NCI-H1930 (cell line): ENCODE measurements around the gene ARAP3.

Experiments
- DNase-seq, 2 experiments: peaks; one replicate each; lab custom pipeline; 2025; lab: John Stamatoyannopoulos, UW

Gene ARAP3

GRCh38 chr5:141672071-141672840 is 9.8 kb downstream of the ARAP3 start:
- no peak for DNase-seq

- DNase-seq, result no peak
Observed at GRCh38 chr5:141669520-141669919, 12.5 kb downstream of the ARAP3 start.

DNA sequence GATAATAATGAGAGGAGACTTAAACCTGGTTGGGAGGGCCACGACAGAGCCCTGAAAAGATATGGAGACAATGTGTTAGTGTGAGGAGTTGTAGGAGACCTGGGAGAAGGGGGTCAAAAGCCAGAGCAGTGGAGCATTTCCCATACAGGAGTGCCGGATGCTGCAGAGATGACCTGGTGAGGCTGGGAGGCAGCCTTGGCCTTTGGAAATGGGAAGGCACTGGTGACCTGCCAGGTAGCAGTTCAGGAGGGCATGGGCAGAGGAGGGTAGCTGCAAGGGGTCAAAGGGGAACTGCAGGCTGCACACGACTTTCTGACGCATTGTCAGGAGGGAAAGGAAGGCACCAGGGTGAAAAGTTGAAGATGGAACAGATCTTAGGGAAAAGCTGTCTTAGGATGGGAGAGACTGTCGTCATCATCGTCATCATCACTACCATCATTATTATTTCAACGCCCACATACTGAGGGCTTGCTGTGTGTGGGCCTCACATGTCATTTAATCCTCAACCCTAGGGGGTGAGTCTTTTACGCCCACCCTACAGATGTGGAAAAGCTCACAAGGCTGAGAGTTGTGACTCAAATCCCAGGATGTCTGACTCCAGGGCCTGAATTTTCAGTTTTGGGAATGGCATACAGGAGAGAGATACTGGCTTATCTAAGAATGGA is 13.3 kb downstream of the ARAP3 start:
- DNase-seq, result no peak

- no peak for DNase-seq
Observed at GRCh38 chr5:141665995-141666940, 15.8 kb downstream of the ARAP3 start.

- DNase-seq, result peak in 1 of 2 experiments; percentile 7
Observed at GRCh38 chr5:141664733-141665461, 17.1 kb downstream of the ARAP3 start.

DNA sequence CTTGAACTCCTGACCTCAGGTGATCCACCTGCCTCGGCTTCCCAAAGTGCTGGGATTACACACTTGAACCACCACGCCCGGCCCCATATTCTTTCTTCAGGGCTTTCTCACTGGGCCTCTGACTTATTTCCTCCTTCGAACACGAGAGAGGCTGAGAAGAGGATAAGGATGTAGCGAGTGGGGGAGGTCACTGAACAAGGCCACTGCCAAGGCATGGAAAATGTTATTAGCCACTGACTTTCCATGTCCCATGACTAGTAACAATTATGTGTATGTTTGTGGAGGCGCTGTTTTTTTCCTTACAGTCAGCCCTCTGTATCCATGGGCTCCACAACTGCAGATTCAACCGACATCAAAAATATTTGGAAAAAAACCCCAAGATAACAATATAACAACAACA is 18.5 kb downstream of the ARAP3 start:
- DNase-seq, result no peak

GRCh38 chr5:141662028-141662427 is 20.0 kb downstream of the ARAP3 start:
- no peak for DNase-seq

- no peak for DNase-seq
Observed at GRCh38 chr5:141657937-141658545, 24.0 kb downstream of the ARAP3 start.

- DNase-seq, result no peak
Observed at GRCh38 chr5:141657404-141657803, 24.6 kb downstream of the ARAP3 start.

GRCh38 chr5:141656396-141656795 is 25.6 kb downstream of the ARAP3 start:
- DNase-seq, result no peak

DNA sequence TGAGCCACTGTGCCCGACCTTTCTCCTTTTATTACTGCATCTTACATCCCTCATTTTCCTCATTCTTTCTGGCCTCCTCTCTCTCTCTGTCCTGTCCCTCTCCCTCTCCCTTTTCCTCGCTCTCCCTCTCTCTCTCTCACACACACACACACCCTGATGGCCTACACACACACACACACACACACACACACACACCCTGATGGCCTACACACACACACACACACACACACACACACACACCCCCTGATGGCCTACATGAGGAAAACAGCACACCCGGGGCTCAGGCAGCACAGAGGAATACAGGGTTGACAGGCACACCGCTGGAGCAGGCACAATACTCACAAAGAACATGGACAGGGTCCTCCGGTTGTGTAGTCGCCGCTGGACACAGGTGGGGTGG is 27.0 kb downstream of the ARAP3 start:
- no peak for DNase-seq

DNA sequence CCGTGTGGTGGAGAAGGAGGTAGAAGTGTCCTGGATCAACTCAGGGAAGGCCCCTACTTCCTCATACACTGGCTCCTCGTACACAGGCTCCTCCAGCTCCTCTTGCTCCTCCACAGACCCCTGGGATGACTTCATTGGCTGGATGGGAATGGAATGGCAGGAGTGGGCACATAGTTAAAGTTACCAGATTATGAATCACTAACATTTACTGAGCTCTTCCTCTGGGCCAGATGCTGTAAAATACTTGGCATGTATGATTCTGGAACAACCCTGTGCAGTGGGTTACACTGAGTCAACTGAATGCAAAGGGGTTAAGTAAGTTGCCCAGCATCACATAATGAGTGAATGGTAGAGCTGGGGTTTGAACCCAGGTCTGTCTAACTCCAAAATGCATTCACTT is 27.7 kb downstream of the ARAP3 start:
- DNase-seq, result no peak

DNA sequence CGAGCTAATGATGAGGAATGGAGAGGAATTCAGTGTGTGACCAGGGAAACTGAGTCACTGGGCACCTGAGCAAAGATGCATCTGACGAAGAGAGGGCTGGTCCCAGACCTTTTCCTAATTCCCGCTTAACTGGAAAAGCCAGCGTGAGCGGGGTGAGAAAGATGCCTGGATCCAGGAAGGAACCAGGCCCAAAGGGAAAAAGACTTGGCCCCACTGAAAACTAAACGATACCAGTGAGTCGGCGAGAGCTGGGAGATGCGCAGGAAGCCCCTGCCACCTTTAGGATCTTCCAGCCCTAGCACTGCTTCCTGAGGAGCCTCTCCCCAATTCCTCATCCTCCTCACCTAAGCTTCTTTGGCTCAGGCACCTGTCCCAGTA is 30.3 kb downstream of the ARAP3 start:
- DNase-seq, result no peak

- DNase-seq, result peak; percentile 14 to 37
Observed at GRCh38 chr5:141650851-141651727, 30.9 kb downstream of the ARAP3 start, which contains the start of gene FCHSD1. TSS of gene FCHSD1 (minus strand) at chr5:141651418. CDS start at chr5:141651368, 50 bp downstream.

GRCh38 chr5:141649972-141650371 is 32.1 kb downstream of the ARAP3 start:
- DNase-seq, result no peak

GRCh38 chr5:141649056-141649688 is 32.9 kb downstream of the ARAP3 start:
- DNase-seq, result no peak

GRCh38 chr5:141647851-141648250 is 34.2 kb downstream of the ARAP3 start:
- DNase-seq, result no peak

DNA sequence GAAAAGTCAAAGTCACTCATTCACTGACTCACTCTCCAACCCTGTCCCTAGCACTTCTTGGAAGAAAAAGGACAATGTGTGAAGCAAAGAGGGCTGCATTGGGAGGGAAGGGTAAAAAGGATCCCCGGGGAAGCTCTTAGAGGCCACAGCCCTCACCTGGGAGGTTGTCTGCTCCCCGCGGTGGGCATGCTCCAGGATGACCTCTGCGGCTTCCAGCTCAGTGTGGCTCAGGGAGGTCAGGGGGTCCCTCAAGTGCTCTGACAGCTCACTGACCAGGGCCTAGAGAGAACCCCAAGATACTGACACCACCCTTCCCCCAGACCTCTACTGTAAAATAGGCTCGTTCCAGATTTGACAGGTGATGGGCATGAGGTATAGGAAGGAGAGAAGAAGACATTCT is 34.8 kb downstream of the ARAP3 start:
- no peak for DNase-seq

DNA sequence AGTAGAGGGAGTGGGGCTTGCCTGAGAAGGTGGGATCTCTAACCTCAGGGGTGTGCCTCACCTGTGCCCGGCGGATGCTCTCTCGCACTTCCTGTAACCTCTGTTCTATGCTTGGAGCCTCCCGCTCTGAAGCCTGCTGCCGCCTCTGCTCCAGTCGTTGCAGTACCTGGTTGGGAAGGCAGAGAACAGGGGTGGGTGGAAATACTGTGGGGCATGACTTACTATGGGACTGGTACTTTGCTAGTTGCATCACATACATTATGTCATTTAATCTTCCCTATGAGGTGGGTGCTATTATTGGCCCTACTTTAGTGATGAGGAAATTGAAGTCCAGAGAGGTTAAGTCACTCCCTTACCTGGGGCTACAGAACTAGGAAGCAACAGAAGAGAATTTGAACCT is 36.0 kb downstream of the ARAP3 start:
- DNase-seq, result no peak
